RPMI7951 (cell line): Measurements from ENCODE around the gene SLC25A21. TPM values are rescaled to one million over a fixed set of nuclear protein-coding genes. Genes with fewer than 3 reads are reported as not detected.
A peak's percentile ranks its signal among the peaks of the same experiment; 100 is the strongest.
"Not testable (repeated sequence)": the region's sequence is repeated elsewhere in the genome, so short reads cannot be mapped to it uniquely, and the experiment has no call there.

Experiments used
- DNase-seq: peaks from one replicate; pipeline ENCODE4 v3.0.0-alpha.2; 2012; ENCODE audit warnings: low read depth
- total RNA-seq: library from RNA; depleted of rRNA; stranded (reverse); fragments of >200 nt; shearing (Covaris generic); gene quantifications from 2 replicates; pipeline ENCODE4 v1.2.3, GENCODE V29; 2014

SLC25A21 gene
- total RNA-seq, 1 experiment from 2014 or later, result 0.84 TPM

GRCh38 chr14:36942522-36943245 is 229.7 kb downstream of the SLC25A21 start:
- peak; percentile 8 for DNase-seq

DNA sequence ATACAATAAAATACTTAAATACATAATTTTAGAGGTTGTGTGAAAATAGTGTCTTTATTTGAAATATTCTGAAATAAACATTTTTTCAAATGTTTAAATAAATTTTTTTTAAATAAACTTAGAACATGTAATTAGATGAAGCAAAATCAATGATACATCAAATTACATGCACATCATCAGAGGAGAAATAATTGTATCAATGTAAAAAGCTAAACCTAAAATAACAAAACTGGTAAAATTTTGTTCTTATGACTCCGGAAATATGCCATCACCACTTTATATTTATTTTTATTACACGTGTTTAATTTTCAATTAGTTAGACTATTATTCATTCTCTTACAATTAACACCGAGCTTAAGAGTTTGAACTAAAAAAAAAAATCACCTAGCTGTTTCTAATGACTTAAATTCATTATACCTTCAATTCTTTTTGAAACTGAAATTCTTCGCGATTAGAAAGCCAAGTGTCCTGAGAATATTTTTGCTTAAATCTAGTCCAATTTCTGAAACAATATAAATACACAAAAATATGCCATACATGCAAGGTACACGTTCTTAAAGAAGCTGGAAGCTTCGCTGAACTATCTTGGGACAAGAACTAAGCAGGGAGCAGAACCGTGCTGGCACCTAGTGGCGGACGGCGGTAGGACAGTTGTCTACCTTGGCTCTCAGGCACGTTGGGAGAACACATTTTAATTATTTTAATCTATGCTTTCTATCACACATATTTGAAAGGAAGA is 230.5 kb downstream of the SLC25A21 start:
- peak; percentile 48 for DNase-seq

DNA sequence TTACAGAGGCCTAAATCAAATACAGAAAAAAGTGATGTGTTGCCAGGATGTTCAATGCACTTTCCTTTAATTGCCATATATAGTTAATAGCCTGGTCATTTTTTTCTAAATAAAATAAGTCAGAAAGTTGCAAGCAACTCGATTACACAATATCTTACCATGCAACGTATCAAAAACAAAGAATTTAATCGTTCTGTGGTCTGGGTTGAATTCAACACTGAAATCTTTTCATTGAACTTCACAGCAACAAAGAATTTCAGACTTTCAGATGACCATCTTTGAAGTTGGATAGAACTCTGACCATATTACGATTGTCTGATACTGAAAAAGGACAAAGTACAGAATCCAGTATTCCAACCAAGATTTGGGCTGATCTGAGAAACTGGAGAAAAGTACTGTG is 231.9 kb downstream of the SLC25A21 start:
- no peak for DNase-seq

DNA sequence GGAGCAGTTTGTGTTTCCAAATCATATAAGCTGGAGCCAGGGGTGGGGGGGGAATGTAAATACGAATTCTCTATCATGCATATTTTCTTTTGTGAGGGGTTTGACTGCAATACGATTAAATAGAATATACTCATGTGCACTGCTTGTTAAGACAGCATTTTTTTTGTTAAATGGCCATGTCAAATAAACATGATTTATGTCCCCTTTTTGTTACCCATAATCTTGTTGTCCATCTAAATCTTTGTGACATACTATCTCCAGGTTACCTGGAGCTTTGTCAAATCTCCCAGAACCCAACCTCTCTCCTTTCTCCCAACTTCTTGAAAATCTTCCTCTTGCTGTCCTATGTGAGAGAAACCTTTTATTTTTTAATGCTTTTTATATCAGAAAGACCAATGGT is 233.1 kb downstream of the SLC25A21 start:
- DNase-seq, result no peak

DNA sequence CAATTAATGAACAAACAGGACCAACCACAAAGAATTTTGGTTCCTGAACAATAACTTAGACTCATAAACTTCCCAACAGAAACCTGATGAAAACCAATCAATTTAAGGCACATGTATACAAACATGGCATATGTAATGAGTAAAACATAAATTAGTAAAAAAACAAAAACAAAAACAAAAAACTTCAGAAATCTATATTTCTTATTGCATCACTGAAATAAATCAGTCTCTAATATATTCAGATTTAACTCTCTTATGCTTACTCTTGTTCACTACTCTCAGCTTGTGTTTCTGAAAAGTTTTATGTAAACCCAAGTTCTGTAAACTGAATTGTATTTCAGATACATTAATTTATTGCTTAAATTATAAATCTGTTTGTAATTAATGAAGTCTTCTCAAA is 233.7 kb downstream of the SLC25A21 start:
- no peak for DNase-seq

DNA sequence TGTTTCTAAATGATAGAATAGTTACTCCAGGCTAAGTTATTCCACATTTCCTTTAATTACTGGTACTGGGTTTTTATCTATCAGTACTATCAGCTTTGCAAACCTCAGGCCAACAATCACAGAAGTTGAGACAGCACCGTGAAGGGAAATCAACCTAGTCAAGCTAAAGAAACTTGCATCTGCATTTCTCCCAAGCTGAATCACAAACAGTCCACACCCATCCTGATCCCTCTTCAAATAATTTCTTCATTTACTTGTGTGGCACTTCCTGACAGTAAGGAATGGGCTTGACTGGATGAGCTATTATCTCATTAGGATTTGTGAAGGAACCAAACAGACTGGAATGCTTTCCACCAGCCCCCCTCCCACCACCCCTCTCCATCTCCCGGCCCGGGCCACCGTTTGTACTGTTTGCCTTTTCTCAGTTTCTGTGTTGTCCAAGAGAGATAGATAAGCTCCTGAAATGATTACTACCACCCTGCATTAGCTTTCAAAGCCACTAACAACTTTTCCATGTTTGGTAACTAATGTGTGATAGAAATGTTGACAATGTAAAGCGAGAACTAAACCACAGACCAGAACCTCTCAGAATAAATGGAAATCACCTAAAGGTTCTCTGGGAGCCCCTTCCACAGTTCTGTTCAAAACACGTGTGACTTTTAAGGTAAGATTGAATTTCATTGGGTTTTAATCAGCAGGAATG is 236.3 kb downstream of the SLC25A21 start:
- DNase-seq, result no peak

GRCh38 chr14:36934304-36934703 is 238.1 kb downstream of the SLC25A21 start:
- DNase-seq, result no peak

DNA sequence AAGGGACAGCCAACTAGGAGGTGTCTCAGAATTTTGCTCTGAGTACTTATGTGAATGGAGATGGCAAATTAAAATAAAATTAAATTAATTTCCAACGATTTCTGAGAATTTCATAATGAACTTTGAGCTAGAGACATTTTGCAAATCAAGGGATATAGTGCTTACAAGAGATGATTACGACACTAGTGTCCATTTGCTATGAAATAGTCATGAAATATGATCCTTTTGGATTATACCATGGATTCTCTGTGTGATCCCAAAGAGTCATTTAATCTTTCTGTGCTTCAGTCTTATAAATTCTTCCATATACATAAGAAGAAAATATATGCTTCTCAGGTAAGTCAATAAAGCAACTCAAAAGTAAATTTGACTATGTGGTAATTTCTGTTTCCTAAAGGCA is 240.6 kb downstream of the SLC25A21 start:
- no peak for DNase-seq

- DNase-seq, result no peak
Observed at GRCh38 chr14:36928432-36928831, 244.0 kb downstream of the SLC25A21 start.

- DNase-seq, result no peak
Observed at GRCh38 chr14:36925094-36925493, 247.3 kb downstream of the SLC25A21 start.

- DNase-seq, result no peak
Observed at GRCh38 chr14:36916668-36917067, 255.7 kb downstream of the SLC25A21 start.

DNA sequence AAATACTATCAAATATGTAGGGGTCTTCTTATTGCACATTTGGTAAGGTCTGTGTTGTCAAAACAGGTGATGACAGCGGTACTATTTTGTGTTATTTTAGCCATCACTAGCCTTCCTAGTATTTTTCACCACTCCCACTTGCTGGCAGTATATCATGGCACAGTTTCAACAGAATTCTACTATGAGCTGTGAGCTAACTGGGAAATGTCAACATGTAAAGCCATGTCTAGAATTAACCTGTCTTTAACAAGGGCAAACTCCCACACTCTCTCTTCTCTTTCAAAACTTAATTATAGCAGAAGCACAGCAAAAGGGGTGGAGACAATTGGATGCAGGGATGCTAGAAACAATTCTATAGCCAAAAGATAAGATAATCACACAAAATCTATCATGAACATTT is 257.3 kb downstream of the SLC25A21 start:
- DNase-seq, result no peak

GRCh38 chr14:36910578-36910977 is 261.8 kb downstream of the SLC25A21 start:
- DNase-seq, result no peak

DNA sequence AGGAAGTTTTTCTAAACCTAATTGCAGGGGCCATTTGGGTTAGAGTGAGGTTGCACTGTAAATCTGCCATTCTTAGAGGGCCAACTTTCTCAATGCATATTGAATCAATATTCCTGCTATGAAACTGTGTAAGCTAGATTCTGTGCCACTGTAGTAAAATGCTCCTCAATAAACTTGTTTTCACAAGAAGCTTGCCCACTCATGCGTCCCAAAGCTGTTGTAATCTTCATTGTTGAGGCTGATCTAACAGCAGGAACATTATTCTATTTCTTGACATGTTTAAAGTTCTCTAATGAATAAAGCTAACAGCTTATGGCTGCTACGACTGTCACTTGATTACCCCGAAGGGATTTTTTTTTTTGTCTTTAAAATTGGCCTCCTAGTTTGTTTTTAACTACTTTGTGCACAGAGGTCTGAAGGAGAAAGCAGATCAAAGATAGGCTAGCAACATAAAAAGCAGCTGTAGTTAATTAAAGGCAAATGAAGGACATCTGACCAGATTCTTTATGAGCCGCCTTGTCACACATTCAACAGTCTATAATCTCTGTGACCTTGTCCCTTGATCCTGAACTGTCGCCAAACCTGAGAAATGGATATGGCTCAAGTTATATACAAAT is 267.0 kb downstream of the SLC25A21 start:
- DNase-seq, result no peak

- DNase-seq, result no peak
Observed at GRCh38 chr14:36901861-36902260, 270.5 kb downstream of the SLC25A21 start.

DNA sequence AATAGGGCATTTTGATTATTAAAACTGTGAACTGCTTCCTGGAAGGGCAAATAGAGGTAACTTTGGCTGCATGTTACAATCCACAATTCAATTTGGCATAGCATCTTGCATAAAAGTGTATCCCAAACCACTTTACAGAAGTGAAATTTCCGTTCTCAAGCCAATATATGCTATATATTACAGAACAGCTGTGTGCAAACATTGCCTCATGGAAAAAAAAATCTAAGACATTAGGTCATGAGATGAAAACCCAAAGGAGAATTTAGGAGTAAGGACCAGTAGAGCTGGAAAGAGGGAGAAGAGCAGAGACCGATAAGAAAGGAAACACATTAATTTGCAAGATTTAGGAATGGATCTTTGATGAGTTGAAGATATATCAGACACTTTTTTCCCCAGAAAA is 271.6 kb downstream of the SLC25A21 start:
- DNase-seq, result no peak

DNA sequence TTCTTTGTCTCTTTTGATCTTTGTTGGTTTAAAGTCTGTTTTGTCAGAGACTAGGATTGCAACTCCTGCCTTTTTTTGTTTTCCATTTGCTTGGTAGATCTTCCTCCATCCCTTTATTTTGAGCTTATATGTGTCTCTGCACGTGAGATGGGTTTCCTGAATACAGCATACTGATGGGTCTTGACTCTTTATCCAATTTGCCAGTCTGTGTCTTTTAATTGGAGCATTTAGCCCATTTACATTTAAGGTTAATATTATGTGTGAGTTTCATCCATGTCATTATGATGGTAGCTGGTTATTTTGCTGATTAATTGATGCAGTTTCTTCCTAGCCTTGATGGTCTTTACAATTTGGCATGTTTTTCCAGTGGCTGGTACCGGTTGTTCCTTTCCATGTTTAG is 276.1 kb downstream of the SLC25A21 start:
- not testable (repeated sequence) for DNase-seq

GRCh38 chr14:36884049-36884448 is 288.4 kb downstream of the SLC25A21 start:
- DNase-seq, result no peak

- no peak for DNase-seq
Observed at GRCh38 chr14:36880276-36880675, 292.1 kb downstream of the SLC25A21 start.

GRCh38 chr14:36879558-36879957 is 292.8 kb downstream of the SLC25A21 start:
- DNase-seq, result no peak

- DNase-seq, result no peak
Observed at GRCh38 chr14:36874396-36875138, 297.8 kb downstream of the SLC25A21 start.

DNA sequence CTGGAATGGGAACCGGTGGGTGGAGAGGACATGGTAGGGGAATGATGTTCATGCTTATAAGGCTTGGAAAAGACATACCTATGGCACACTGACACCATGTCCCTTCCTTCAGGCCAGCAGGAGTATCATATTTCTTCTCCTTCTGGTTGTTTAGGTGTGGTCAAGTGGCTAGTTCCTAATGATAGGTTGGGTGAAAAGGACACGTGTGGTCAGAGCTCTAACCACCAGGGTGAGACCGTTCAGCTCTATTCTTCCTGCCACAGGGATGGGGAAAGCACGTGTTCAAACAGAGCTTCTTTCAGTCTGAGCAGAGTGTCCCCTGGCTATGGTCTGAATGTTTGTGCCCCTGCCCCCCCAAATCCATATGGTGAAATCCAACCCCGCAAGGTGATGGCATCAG is 301.6 kb downstream of the SLC25A21 start:
- DNase-seq, result no peak
